T47D (cell line): Measurements from ENCODE around the gene ERMARD.
A peak's percentile ranks its signal among the peaks of the same experiment; 100 is the strongest.

Source experiments
- DNase-seq, 2 experiments: peaks; one replicate each; pipeline versions ENCODE4 v3.0.0 to v3.0.0-alpha.2; 2011 to 2012; ENCODE audit warnings: low read depth in 1 of 2, low spot score in 1 of 2
- JUND ChIP-seq: IDR thresholded peaks from 2 replicates; pipeline ENCODE4 v1.6.1; 2012; ENCODE audit warnings: low read depth
- in situ Hi-C: cut with HindIII; loops from 2 replicates; pipeline ENCODE4 v1.10.0; 2016; ENCODE audit warnings: low sequenced_read_pairs, low pct_unique_long_range_greater_than_20kb

The ERMARD gene

DNA sequence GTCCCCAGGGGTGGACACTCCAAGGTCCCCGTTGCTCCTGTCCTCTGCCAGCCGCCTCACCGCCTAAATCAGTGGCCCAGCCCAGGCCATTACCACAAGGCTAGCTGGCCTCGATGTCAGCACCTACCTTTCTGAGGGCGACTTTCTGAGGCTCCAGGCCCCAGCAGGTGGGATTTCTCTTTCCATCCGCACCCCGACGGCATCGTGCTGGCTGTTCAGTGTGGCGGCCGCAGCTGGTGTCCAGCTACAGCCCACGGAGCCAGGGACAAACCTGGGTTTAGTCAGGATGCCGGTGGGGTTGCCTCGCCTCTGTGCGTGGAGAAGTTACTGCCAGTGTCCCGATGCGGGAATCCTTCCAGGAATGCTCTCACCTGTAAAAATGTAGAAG, 60.8 kb downstream of the ERMARD start:
- in situ Hi-C loops, result no loop called here
- no peak for DNase-seq
- no peak for TF ChIP-seq JUND

DNA sequence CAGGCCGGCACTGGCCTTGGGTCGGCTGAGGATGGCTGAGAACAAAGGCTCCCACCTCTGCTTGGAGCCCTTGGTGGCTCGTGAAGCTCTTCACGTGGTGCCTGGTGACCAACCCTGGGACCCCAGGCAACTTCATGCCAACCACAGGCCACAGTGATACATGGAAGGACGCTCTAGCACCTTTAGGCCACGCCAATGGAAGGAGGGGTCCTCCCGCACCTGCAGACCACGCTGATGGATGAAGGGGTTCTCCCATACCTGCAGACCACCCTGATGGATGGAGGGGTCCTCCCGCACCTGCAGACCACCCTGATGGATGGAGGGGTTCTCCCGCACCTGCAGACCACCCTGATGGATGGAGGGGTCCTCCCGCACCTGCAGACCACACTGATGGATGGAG, 62.5 kb downstream of the ERMARD start:
- TF ChIP-seq JUND, result no peak
- in situ Hi-C loops, result no loop called here
- no peak for DNase-seq

DNA sequence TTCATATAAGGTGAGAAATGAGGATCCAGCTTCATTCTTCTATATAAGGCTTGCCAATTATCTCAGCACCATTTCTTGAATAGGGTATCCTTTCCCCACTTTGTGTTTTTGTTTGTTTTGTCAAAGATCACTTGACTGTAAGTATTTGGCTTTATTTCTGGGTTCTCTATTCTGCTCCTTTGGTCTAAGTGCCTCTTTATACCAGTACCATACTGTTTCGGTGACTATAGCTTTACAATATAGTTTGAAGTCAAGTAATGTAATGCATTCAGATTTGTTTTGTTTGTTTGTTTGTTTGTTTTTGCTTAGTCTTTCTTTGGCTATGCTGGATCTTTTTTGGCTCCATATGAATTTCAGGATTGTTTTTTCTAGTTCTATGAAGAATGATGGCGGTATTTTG, 64.6 kb downstream of the ERMARD start:
- no peak for TF ChIP-seq JUND
- no peak for DNase-seq
- in situ Hi-C loops, result no loop called here

DNA sequence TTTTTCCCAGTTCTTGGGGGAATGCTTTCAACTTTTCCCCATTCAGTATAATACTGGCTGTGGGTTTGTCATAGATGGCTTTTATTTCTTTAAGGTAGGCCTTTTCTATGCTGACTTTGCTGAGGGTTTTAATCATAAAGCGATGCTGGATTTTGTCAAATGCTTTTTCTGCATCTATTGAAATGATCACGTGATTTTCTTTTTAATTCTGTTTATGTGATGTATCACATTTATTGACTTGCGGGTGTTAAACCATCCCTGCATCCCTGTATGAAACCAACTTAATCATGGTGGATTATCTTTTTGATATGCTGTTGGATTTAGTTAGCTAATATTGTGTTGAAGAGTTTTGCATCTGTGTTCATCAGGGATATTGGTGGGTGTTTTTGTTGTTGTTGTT, 65.6 kb downstream of the ERMARD start:
- in situ Hi-C loops, result no loop called here
- DNase-seq, result no peak
- TF ChIP-seq JUND, result no peak

DNA sequence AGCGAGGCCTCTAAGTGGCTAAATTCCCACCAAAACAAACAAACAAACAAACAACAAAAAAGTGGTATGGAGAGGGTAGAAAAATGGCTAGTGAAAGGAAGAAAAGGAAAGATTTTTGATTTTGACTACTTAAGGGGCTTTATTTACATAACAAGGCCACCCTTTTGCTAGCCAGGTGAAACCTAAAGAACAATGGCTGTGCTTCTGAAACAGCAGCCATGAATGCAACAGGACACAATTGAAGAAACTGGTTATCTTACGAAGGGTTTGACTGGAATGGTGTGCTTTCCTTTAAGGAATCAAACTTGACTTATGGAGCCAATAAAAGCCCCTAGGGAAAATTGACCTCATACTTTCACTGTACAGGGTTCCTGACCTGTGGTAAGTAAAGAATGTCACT, 68.9 kb downstream of the ERMARD start:
- TF ChIP-seq JUND, result no peak
- no peak for DNase-seq
- in situ Hi-C loops, result no loop called here

DNA sequence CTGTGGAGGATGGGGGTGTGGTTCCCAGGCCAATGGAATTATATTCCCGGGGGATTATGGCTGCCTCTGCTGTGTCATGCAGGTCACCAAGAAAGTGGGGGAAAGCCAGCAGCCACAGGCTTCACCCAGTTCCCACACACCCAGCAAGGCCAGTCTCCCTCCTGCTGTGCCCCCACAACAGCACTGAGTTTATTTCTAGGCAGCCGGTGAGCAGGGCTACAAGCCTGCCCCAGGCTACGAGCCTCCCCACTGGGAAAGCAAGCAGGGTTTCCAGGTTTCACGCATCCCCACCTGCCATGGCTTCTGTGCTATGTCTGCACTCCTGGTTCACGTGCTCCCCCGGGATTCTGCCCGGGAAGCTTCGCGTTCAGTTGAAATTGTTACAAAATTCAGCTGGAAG, 72.6 kb downstream of the ERMARD start:
- in situ Hi-C loops, result no loop called here

DNA sequence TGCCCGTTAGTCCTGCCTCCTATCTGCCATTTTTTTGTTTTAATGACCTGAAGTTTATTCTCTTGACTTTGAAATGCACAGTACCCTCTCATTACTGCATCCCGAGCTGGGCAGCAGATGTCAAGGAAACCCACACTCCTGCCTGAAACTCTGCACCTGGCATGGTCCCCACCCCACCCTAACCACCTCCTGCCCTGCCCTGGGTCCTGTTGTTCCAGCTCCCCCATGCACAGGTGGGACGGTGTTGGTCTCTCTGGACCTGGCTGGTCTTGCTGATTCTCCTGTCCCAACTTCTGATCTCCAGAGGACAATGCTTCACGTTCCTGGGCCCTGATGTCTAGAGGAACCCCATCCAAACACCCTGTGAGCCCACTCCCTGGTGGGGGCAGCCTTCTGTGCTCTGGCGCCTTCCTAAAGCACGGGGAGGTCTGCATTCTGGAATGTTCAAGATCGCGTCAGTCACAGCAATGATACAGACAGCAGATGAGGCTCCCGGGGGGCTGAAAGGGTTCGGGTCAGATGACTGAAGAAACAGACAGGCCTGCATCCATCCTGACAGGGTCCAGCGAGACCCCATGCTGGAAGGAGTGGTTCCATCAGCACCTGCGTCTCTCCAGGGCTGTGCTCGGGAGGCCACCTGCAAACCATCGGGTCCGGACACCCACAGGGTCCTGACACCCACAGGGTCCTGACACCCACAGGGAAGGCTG, 73.6 kb downstream of the ERMARD start:
- no peak for TF ChIP-seq JUND
- no peak for DNase-seq
- in situ Hi-C loops, result no loop called here

More for the DNA sequence above, 72.6 kb downstream of the ERMARD start:
- DNase-seq, result no peak
- no peak for TF ChIP-seq JUND

DNA sequence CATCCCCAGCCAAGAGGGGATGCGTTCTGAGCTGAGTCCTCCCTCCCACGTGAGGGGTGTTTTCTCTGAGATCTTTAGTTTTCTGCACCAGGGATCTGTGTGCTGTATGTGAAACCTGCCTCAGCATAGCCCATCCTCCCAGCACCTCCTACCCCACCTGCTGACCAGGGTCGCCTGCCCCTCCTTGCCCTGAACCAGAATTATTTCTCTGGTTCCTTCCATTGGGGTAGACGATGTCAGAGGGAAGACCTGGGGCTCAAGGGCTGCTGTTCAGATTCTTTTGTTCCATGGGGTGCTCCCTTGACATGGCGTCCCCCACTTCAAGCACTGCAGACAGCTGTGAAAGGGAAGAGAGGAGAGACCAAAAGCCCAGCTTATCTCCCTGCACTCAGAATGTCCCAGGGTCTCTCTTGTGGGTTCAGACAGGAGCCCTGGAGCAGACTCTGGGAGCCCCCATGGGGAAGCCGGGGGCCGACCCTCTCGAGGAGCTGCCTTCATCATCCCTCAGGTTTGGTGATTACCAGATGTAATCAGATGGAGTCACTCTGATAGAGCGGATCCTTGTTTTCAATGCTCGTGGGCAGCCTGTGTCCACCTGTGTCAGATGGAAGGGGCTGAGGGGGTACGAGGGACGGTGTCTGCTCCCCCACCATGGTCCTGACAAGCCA, 74.3 kb downstream of the ERMARD start:
- TF ChIP-seq JUND, result no peak
- in situ Hi-C loops, result no loop called here
- no peak for DNase-seq

DNA sequence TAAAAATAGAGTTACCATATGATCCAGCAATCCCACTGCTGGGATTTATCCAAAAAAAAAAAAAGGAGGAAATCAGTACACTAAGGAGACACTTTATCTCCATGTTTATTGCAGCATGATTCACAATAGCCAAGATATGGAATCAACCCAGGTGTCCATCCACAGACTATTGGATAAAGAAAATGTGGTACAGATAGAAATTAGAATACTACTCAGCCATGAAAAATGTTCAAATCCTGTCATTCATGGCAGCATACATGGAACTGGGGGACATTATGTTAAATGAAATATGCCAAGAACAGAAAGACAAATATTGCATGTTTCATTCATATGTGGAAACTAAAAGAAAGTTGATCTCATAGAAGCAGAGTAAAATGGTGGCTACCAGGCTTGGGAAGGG, 75.3 kb downstream of the ERMARD start:
- in situ Hi-C loops, result no loop called here

DNA sequence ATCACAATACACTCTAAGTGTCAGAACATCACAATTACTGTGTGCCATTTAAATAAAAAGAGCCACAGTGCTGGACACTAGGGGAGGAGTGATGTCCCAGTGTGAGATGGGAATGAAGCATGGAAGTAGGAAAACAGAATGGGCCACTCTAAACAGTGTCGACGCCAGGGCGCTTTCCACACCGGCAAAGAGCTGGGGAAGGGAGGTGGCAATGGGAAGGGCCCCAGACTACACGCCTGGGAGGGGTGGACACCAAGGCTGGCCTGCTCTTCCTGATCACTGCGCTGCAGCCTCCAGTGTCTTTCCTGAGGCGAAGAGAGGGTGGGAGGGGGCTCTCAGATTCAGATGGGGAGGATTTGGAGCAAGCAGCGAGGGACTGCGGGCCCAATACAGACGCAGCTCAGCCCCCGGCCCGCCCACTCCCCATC, 75.9 kb downstream of the ERMARD start:
- no peak for TF ChIP-seq JUND
- DNase-seq, result no peak
- in situ Hi-C loops, result no loop called here

More for the DNA sequence above, 75.3 kb downstream of the ERMARD start:
- no peak for TF ChIP-seq JUND
- DNase-seq, result no peak

DNA sequence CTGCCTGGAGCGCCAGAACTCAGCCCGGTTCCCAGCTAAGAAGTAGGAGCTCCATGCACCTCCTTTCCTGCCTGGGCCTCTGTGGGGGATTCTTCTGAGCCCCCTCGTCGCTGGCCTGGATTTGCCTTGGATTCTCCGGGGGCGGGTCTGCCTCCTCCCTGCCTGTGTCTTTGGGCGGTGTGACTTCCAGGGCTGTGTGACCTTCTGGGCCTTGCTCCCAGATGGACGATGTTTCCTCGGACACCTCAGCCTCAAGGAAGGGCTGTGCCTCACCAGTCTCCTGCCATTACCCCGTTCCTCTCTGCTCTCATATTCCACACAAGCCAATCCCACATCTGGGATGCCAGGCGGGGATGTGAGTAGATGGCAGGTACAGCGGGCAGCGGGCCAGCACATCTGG, 76.8 kb downstream of the ERMARD start:
- DNase-seq, result no peak
- TF ChIP-seq JUND, result no peak
- in situ Hi-C loops, result no loop called here

DNA sequence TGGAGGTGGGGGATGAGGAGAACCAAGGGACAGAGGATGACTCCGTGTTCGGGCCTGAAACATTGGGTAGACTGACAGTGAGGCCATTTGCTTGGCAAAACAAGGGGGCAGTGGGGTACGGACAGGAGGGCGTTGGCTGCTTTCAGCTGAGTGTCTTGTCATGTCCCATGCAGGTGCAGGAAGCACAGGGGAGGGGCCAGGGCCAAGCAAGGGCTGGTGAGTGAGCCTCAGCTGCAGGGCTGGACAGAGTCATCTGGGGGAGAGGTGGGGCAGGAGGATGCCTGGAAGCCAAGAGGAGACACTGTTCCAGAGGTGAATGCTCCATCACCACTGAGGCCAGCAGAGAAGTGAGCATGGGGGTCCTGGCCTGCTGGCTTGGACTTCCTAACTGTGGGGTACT, 78.4 kb downstream of the ERMARD start:
- in situ Hi-C loops, result no loop called here
- DNase-seq, result no peak
- no peak for TF ChIP-seq JUND

DNA sequence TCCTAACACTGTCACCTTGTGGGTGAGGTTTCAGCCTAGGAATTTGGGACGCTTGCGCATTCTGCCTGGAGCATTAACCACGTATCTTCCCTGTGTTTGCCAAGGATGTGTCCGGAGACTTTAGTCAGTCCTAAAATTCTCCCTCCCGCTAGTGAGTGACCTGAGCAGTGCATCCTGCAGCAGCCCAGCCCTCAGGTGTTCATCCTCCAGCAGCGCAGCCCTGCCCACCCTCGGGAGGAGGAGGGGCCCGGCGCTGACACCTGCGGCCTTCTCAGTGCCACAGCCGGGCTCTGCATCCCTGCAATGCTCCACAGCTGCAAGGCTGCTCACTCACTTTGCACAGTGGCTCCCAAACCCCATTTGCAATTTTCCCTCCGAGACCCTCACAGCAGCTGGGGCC, 79.5 kb downstream of the ERMARD start:
- TF ChIP-seq JUND, result no peak
- in situ Hi-C loops, result no loop called here
- DNase-seq, result peak in 1 of 2 experiments; percentile 66
